Stimulated activated CD8-positive, alpha-beta memory T cell treated with anti-CD3 and anti-CD28 coated beads, Interleukin-12 subunit alpha, Interleukin-12 subunit beta, amount 100 ng/mL, for 4 hours (primary cell): ENCODE results near the gene POLL.

Source experiments
- DNase-seq: peaks from one replicate; pipeline ENCODE4 v3.0.0-alpha.2; 2020; ENCODE audit warnings: low read depth

Gene POLL

GRCh38 chr10:101560298-101561067 lies 27.6 kb downstream of the POLL start:
- DNase-seq: no peak

DNA sequence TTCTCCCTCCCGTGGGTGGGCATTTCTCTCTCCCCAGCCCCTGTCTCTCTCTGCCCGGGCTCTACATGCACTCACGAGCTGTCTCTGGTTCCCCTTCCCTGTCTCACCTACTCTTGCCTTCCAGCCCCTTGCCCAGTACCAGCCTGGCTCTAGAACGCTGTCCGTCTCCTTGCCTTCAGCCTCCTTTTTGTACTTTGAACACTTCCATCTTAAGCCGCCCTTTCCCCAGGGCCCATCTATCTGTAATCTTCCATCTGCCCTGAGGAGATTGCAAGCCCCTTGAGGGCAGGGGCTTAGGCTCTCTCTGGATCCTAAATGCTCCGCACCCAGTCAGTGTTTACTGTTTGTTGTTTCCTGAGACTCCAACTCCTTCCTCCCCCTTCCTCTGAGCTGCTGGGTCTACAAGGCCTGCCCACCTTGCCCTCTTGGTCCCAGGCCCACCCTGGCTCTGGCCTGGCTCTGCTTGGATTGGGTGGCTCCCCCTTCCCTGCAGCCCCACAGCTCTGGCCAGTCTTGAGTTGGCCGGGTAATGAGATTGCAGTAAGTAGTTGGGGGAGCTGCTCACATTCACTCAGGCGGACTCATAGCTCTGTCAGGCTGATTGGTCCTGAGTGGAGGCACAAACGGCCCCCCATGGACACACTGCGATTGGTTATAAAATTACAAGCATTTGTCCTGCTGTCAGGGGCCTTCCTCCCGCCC lies 28.3 kb downstream of the POLL start:
- DNase-seq: no peak

DNA sequence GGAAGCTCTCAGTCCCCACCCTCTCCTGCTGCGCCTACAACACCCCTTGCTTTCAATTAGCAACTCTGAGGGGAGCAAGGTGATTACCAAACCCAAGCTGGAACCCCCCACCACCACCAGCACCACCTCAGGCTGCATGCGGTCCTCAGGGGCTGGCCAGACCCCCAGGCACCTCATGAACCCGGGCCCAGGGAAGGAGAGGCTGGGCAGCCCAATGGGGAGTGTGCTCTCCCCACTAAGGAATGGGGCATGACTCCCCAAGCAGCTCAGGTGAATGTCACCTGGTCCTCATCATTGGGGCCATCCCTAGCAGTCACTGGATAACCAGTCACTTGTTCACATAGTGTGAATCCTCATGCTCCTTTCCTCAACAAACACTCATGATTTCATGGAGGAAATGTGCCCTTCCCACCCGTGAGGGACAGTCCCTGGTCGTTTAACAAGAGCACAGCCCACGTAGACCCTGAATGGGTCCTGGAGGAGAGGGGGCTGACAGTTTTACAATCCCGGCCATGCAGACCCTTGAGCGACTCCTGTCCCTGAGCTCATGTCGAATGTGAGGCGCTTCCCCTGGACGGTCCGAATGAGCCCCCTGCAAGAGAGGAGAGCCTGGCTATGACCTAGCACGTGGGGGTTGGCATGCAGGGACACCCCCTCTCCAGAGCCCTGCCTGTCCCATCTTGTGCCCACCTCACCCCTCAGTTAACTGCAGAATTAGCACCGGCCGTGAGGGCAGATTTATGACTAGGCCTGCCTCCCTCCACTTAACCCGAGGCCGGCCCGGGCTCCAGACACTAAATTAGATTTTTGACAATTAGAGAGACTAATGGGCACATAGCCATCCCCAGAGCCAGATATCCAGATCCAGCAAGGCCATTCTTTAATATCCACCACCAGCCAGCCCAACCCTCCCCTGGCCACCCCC lies 29.1 kb downstream of the POLL start:
- no peak for DNase-seq

- DNase-seq: no peak
These were observed 29.9 kb downstream of the POLL start for GRCh38 chr10:101558204-101558603.

- DNase-seq: no peak
These were observed 30.5 kb downstream of the POLL start for GRCh38 chr10:101557541-101557940.

- no peak for DNase-seq
These were observed 35.6 kb downstream of the POLL start for GRCh38 chr10:101552442-101552841.

GRCh38 chr10:101550965-101551364 lies 37.1 kb downstream of the POLL start:
- DNase-seq: no peak

DNA sequence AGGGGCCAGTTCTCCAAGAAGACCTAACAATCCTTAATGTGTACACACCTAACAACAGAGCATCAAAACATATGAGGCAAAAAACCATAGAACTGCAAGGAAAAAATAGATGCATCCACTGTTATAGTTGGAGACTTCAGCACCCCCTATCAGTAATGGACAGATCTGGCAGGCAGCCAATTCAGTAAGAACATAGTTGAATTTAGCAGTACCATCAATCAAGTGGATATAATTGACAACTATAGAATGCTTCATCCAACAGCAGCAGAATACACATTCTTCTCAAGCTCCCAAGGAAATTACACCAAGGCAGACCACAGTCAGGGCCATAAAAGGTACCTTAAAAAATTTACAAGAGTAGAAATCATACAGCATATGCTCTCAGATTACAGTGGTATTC lies 42.2 kb downstream of the POLL start:
- no peak for DNase-seq

- DNase-seq: no peak
These were observed 49.6 kb downstream of the POLL start for GRCh38 chr10:101538446-101538845.

- DNase-seq: no peak
These were observed 51.3 kb downstream of the POLL start for GRCh38 chr10:101536800-101537199.

DNA sequence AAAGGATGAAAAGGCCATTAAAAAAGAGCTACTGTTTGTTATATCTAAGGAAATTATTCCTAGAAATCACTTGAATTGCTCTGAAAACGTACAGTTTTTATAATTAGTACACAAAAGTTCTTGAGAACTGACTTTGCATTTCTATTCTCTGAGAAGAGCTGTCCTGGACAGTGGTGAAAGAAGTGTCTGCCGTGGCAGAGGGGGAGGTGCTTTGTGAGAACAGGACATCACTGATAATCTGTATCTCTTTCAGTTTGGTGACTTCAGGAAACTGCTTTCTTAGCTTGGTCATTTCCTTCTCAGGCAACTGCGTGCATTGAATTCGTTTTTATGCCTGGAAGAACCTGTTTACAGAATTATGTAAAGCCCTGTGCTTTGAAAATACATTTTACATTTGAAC lies 52.1 kb downstream of the POLL start:
- DNase-seq: no peak

DNA sequence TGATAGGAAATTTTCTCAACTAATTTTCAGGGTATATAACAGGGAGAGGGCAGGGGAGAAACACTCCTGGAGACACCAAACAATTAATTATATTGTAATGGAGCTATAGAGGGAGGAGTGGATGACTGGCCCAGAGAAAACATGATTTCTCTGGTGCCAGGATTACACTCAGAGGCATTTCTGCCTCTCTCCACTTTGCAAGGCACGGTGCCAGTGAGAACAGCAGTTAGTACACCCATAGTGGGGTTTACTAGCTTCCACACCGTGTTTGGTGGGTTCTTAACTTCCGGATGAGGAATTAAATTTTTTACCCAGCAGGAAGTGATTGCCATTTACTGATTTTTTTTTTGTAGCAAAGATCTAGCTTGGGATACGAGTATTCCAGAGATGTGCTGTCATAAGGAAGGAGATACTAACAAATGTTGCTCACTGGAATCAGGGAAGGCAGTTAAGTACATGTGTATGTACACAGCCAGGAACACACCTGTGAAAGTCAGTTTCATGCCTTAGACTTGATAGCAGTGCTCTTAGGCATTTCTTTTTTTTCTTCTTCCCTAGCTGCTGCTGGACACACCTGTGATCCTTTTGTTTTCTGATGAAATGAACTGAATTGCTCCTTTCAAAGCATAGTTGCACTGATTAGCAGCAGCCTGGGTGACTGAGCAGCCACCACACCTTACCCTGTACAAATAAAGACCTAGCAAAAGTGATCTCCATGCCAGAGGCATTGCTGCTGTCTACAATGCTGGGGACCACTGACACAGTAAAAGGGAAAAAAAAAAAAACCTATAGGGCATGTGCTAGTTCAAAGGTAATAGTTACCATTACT lies 58.1 kb downstream of the POLL start:
- no peak for DNase-seq

DNA sequence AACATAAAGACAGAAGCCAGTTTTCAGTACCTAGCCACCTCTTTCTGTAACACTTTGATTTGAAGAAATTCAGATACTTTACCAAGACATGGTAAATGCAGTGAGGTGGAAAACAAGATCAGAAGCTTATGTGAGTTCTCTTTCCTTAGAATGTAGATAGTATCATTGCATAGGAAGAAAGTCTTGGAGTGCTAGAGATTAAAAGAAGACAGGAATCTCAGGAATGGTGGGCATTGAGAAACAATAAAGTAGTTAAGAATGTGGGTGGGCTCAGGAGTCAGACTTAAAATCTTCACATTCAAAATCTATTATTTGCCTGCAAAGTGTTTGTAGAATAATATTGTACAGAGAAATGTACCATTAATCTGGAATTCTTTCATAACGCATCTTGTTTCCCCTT lies 58.9 kb downstream of the POLL start:
- DNase-seq: no peak
